HG03066 (cell line): ENCODE data around the gene ZNF638.
"Not testable (repeated sequence)": the region's sequence is repeated elsewhere in the genome, so short reads cannot be mapped to it uniquely, and the experiment has no call there.

ENCODE experiments used
- ATAC-seq: cut with Tn5 transposase; IDR thresholded peaks from one replicate; pipeline ENCODE4 v1.9.1; 2021; ENCODE audit warnings: low read depth; ENCODE audit not compliant: unreplicated experiment

Gene ZNF638

GRCh38 chr2:71331331-71331580 is 326 bp upstream of the ZNF638 start:
- not testable (repeated sequence) for ATAC-seq

DNA sequence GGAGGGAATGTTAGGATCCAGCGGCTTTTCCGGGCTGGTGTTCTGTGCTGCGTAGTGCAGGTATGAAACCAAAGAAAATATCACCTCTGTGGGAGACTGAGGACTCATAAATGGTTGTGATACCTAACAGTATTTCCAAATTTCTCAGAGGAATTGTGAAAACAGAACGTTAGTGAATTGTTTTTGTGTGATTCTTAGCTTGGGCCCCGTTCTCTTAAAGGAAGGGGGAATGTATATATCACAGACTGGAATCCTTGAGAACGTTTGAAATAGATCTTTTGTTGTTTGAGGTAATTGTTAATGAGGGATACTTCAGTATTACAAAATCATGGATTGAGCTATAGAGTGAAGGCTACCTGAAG is 834 bp downstream of the ZNF638 start:
- no peak for ATAC-seq

GRCh38 chr2:71333619-71334018 is 2.0 kb downstream of the ZNF638 start:
- no peak for ATAC-seq

GRCh38 chr2:71336384-71336783 is 4.8 kb downstream of the ZNF638 start:
- ATAC-seq: no peak

GRCh38 chr2:71336802-71337201 is 5.2 kb downstream of the ZNF638 start:
- no peak for ATAC-seq

DNA sequence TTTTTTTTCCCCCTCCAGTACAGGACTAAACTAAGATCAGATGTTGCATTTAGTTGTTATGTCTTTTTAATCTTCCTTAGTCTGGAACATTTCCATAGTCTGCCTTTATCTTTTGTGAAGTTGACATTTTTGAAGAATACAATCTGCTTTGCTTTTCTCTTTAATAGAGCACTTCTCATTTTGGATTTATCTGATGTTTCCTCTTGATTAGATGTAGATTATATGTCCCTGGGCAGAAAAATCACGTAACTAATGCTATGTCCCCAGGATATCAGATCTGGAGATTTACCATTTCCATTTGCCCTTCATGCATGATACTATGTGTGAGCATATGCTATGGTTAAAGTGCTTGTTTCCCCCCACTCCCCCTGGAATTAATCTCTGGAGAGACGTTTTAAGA is 6.2 kb downstream of the ZNF638 start:
- no peak for ATAC-seq

GRCh38 chr2:71339685-71340084 is 8.1 kb downstream of the ZNF638 start:
- ATAC-seq: no peak

DNA sequence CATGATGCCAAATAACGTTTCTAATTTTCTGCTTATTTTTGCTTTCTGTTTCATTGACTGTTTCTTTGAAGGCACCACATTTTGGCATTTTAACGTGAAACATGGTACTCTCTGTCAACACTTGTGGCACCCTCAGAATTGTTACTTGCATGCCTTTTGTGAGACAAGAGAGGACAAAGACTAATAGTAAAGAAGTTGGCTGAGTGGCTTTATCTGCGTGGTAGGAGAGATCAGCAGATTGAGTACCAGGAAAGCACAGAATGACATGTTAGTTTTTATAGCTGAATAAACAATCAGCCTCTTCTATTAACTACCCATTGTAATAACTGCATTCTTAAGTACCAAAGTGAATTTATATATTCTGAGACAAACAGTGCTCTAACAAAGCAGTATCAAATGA is 8.6 kb downstream of the ZNF638 start:
- ATAC-seq: no peak

DNA sequence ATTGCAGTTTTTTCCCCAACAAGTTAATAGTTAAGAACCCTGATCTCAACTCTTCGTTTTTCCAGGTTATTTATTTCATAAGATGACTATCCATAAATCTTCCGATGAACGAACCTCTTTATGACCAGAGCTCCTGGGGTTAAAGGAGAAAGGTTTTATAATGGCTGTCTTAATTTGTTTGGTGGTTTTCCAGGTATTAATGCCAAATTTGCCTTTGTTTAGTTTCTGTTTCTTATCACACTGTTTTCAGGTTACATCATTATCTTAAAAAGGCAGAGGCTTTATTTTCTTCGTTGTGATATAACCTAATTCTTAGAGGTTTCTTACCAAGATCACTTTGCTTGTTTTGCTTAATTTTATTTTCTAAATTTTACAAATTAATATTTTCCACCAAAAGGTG is 10.1 kb downstream of the ZNF638 start:
- ATAC-seq: no peak

DNA sequence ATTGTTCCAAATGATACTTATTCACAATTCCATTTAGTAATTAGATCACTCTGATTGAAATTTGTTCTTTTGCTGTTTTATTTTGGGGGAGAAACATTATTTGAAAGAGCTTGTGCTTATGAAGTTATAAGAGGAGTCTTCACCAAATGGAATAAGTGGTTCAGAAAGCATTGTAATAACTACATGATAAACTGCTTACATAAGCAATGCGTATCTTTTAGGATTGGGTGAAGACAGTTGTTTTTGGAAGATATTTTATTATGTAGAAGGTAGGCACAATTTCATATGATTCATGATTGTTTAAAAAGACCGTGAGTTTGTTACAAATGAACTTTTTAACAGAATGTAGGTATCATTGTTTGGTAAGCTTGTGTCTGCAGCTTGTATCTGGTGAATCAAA is 14.5 kb downstream of the ZNF638 start:
- ATAC-seq: no peak

- no peak for ATAC-seq
Measured at GRCh38 chr2:71347517-71347916, 15.9 kb downstream of the ZNF638 start.

DNA sequence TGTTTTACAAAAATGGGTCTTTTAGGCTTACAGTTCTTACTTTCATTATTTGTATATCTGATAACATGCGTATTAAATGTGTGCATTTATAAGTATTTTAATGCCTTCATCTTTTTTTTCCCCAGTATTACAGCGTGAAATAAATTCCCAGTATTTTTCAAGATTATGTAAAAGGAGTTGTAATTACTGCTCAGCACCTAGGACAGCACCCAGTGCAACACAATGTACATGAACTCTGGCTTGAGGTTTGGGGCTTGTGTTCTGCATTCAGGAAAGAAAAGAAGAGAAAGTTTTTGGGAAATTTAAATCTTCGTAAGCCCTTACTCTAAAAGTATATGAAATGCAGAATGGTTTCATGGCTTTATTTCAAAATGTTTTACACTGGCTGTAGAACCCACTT is 16.7 kb downstream of the ZNF638 start:
- ATAC-seq: no peak

DNA sequence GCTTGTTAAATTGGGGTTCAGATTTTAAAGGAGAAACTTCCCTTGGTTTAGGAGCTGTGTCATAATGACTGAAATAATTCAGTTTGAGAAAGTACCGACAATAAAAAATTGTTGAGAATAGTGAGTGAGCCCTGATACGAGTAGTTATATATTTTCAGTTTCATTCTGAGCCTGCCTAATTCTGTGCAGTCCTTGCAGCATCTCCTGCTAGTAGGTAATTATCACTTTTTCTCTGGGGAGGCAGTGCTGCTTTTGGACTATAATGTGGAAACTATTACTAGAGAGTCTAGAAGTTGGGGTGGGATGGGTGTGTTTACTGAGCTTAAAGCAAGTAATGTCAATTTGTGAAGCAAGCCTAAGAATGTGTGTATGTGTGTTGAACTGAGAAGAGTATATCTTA is 21.7 kb downstream of the ZNF638 start:
- no peak for ATAC-seq

DNA sequence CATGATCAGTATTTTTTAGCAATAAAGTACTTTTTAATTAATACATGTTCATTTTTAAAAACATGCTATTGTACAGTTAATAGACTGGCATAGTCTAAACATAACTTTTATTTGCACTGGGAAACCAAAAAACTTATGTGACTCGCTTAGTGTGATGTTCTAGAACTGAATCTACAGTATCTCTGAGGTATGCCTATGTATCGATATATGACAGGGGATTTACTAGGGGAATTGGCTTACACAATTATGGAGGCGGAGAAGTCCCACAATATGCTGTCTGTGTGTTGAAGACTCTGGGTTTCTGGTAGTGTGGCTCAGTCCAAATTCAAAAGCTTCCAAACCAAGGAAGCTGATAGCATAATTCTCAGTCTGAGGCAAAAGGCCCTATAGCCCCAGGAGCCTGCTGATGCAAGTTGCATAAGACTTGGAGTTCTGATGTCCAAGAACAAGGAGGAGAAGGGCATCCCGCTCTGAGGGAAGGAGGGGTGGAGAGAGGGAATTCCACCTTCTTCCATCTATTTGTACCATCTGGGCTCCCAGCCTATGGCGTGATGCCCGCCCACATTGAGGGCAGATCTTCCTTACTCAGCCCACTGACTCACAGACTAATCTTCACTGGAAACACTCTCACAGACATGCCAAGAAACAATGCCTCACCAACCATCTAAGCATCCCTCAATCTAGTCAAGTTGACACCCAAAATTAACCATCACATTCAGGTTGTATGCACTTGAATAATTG is 27.5 kb downstream of the ZNF638 start:
- ATAC-seq: no peak

DNA sequence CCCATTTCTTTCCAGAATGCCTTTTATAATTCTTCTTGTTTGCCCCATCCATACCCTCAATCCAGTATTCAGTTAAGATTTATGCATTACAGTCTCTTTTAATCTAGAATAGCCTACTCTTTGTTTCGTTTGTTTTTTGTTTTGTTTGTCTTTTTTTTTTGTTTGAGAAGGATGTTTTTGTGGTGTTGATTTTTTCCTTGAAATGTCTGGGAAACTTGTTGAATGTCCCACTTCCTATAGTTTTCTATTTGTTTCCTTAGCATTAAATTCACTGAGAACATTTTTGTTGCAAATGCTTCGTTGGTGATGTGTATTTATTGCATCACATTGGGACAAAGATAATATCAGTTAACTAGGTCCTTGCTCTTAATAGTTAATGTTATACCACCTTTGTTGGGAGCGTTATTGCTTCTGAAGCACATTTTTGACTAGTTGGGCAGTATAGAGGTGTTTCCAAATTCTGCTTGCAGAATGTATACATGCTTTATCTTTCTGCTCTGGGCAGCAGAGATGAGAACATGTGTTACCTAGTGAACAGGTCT is 28.9 kb downstream of the ZNF638 start:
- no peak for ATAC-seq

- ATAC-seq: no peak
Measured at GRCh38 chr2:71361631-71362030, 30.0 kb downstream of the ZNF638 start.

DNA sequence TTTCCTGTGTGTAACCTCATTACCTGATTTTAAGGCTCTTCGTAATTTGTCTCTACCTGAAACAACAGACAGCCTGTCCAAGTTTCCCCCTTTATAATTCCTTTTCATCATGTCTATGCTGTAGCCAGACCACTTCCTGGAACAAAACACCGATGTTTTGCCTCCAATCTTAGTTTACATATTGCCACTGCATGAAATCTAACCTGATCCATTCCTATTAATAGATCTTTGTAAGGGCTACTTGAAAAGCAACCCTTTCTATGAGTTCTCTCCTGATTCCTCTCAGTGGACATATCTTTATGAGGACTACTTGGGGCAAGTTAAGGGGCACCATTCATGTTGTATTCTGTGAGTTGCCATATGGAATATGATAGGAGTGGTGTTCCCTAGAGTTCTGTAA is 30.9 kb downstream of the ZNF638 start:
- no peak for ATAC-seq

DNA sequence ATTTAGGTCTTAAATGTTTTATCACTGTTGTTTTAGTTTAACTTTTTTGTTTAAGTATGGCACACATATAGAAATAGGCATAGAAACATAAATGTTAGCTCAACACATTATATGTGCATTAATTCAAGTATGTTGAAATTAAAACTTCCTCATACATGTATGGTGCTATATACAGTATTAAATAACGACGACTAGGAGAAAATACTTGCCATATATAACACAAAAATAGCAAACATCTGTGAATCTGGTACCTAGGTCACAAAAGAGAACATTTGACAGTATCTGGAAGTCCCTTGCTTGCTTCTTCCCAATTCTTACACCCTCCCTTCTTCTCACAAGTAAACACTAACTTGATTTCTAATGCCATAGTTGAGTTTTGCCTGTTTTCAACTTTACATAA is 38.4 kb downstream of the ZNF638 start:
- no peak for ATAC-seq

DNA sequence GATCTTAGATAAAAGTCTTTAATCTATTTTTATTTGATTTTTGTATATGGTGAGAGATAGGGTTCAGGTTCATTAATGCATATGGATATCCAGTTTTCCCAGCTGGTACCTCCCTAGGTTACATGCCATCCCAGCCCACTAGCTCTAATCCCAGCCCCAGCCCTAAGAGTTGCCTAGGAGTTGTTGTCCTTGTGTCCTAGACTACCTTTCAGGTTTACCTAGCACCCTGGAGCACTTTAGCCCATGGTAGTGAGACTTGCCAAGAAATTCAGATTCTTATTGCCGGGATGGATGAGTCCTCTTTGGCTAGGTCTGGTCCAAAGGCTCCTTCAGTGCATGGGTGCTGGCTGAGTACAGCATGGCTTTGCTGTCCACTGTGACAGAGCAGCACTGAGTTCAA is 40.5 kb downstream of the ZNF638 start:
- no peak for ATAC-seq

DNA sequence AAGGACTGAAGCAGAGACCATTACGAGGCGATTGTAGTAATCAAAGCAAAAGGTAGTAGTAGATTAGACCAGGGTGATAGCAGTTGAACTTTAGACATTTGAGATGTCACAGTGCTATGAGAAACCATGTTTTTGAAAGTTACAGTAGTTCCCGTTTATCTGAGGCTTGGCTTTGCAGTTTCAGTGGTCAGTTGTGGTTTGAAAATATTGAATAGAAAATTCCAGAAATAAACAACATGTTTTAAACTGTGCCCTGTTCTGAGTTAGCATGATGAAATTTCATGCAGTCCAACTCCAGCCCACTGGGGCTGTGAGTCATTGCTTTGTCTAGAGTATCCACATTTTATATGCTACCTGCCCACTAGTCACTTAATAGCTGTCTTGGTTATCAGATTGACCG is 47.5 kb downstream of the ZNF638 start:
- ATAC-seq: no peak

- no peak for ATAC-seq
Measured at GRCh38 chr2:71380665-71381064, 49.1 kb downstream of the ZNF638 start.

- no peak for ATAC-seq
Measured at GRCh38 chr2:71385012-71385411, 53.4 kb downstream of the ZNF638 start.

DNA sequence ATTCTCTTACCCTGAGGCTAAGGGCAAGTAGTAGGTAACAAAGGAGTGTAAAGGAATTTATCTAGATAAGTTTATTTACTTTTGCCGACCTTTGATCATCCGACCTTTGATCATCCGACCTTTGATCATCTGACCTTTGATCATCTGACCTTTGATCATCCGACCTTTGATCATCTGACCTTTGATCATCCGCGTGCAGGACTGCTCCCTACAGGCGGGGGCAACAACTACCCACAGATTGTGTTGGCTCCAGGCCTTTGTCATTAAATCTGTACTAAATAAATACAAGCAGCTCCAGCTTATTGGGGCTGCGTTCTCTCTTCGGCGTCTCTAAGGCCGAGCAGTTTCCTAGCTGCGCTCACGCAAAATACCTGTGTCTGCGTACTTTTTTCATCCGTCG is 56.6 kb downstream of the ZNF638 start:
- no peak for ATAC-seq
